Measurements from ENCODE around the gene PACRG. TPM values are rescaled to one million over a fixed set of nuclear protein-coding genes. Genes with fewer than 3 reads are reported as not detected.

PACRG gene
- total and polyA plus RNA-seq, 2 of the 8 experiments (the other 6 are each of a cell fraction or from before 2014, with no cell fraction given) = 0.44 to 0.54 TPM

GRCh38 chr6:162963861-162964260 is 236.1 kb downstream of the PACRG start (continued):
- TF ChIP-seq CTCF (IDR thresholded peaks at IDR 0.05; ENCODE audit: control extremely low read depth in 1 of 3, insufficient read depth in 1 of 3, low read depth in 1 of 3, low read length in 3 of 3) = no peak
- TF ChIP-seq EGR1 (IDR thresholded peaks at IDR 0.05; ENCODE audit: borderline replicate concordance, low read depth, low read length) = no peak
